ENCODE measurements around the gene C1orf116.
"Not testable (repeated sequence)": the region's sequence is repeated elsewhere in the genome, so short reads cannot be mapped to it uniquely, and the experiment has no call there.

Gene C1orf116

DNA sequence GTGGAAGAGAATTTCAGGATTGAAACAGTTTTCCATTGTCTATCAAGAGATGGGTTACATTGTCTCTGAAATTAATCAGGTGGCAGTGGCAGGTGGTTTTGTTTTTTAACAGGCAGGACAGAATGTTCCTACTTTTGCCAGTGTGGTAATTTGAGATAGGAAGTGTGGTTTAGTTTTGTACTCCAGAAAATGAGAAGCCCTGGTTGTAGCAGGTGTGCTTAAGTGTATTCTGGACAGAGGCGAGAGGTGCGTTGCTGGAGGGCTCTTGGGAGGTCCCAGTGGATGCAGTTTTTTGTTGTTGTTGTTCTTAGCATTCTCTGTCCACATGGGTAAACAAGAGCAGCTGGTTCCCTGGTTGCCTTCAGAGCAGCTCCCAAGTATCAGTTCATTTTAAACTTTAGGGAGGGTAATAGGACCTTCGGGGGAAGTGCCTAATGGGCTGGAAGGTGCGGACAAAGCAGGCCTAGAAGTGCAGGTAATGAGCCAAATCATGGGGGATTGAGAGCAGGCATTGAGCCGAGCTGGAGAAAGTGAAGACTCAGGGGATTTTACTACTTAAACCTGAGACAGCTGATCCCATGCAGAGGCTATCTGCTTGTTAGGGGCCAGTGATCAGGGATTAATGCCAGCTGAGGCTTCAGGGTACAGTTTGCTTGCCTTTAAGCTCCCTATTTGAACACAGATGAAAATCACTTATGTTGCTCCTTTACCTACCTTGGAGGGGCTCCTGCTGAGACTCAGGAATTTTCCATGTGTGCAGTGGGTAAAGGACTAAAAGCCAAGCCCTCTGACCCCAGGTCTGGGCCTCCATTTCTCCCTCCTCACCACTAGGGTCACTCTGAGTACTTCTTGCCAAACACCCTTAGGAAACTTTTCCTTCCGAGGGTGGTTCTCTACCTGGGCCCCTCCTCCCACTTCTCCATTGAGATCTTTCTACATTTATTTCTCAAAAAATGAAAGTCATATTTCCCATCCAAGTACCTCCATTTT, 26.6 kb upstream of the C1orf116 start:
- no peak for FAIRE-seq

DNA sequence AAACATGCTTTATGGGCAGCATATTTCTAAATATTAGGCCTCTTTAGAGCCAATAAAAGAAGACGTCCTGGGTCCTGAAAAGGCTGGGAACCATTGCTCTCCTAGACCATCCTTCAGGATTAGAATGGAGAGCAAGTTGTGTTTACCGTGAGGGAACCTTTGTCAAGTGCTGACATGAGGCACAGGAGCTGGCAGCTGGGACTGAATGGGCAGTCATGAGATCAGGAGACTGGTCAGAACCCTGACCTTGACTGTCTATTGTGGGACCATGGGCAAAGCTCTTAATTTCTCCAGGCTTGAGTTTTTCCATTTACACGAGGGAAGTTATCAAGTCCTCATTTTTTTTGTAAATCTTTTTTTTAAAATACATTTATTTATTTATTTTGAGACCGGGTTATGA, 25.7 kb upstream of the C1orf116 start:
- FAIRE-seq = no peak

DNA sequence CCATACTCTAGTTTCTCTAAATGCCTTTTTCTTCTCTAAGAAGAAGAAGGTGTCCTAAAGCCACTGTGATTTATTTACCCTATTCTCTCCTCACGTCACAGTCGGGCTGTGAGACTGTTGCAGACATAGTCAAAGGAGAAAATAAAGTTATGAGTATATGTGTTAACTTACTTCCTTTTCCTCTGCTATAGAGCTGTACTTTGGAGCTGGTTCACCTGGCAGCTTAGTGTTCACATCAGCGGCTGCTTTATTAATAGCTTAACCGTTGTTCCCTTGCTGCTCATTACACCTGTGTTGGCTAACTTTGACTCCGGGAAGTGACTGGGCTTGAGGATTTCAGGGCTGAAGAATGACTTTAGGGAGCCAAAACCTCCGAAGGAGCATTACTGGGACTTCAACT, 24.1 kb upstream of the C1orf116 start:
- no peak for FAIRE-seq

DNA sequence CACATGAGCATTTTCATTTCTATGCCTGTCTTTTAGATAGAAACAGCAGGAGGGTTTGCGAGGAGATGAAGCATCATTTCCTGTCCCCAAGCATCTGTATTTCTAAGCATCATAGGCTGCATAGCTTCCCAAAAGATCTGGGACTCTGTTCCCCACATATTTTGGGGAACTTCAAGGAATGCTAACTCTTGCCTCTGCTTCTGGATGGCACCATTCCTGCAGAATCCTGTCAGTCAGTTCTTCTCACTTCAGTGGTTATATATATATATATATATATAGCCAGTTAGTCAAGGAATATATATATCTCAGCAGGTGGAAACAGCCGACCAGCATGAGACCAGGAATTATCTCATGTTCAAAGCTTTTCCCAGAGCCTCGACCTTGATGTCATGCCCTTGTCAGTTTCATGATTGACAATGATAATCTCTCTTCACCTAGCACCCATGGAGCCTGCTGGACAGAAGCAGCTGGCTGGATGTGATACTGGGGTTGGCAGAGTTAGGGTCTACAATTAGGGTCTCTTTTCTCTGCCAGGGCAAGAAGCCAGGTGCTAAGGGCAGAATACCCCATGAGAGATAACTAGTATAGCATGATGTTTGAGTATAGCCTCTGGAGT, 22.9 kb upstream of the C1orf116 start:
- no peak for FAIRE-seq

DNA sequence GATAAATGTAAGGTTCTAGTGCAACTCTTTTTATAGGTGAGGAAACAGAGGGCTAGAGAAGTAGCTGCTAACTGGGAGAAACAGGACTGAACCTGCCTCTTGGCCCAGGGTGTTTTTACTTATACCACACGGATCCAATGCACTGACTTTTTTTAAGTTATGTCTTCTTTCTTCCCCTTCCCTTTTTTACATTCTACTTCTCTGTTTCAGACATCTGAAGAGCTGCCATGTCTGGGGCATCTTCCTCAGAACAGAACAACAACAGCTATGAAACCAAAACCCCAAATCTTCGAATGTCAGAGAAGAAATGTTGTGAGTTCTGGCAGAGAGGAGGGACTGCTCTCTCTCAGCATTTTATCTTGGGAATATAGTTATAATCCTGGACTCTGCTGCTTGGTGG, 21.9 kb upstream of the C1orf116 start:
- FAIRE-seq = no peak

DNA sequence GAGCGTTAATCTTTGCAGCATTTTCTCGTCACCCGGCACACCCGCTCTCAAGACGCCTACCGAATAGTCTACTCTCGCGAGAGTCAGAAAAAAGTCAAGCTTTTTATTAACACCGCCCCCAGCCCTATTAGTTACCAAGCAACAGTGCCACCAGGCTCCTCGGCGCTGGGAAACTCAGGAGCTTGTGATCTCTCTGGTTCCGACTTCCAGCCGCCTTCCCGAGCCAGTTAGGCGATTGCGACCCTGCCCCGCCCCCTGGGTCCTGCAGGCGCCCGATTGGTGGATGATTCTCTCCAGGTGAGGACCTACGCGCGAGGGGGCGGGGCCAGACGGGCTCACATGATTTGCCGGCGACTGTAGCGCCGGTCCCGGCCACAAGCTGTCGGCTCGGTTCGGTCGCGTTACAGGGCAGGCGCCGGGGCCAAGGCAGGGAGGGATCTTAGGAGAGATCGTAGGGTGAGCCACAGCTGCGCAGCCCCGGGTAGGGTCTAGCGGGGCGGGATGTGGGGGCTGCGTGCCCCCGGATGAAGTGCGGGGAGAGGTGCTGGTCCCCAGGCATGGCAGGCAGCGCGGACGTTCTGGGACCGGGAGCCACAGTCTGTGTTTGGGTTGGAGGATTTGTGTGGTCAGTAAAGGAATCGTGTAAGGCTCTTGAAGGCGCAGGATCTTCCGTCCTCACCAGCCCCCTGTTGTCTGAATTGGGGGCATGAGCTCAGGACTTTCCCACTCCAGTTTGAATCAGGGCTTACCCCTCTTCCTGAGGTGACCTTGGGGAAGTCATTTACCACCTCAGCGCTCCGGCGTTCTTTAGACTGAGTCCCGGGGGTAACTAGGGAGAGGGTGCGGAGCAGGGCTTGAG, 20.6 kb upstream of the C1orf116 start, which contains the start of gene PFKFB2:
PFKFB2 (plus strand) TSS at position 365 of the 859 bp plus-strand sequence. CDS start 1,443 bp downstream, outside the sequence.
- FAIRE-seq = no peak

DNA sequence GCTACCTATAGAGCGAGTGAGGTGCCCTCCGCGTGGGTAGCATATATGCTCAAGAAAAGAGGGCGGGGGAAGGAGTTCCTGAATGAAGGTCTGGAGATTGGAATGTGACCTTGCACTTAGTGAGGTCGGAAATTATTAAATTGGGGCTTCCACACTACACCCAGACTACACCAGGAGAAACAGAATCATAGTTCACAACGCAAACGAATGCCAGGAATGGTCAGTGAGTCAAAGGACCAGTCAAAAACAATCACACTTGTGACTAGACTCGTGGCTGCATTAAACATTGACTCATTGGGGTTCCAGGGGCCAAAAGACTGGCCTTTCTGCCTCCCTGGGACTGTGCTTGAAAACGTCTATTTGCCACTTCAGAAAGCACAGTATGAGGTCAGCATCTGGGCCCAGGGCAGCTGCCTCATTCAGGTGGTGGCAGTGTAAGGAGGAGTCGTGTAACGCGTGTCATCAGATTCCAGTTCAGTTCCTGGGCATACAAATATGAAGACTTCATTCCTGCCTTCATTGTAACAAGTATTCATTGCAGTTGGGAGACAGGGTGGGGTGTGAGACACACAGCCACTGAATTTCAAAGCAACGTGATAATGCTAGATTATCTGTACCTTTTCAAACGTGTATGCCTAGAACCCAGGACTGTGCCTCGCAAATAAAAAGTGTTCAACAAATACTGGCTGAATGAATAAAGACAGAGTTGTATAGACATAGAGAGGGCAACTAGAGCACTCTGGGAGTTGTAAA, 18.8 kb upstream of the C1orf116 start, which contains the start of gene YOD1:
YOD1 (minus strand) TSS at position 18 of the 753 bp plus-strand sequence. CDS start 178 bp downstream, outside the sequence.
- no peak for FAIRE-seq

DNA sequence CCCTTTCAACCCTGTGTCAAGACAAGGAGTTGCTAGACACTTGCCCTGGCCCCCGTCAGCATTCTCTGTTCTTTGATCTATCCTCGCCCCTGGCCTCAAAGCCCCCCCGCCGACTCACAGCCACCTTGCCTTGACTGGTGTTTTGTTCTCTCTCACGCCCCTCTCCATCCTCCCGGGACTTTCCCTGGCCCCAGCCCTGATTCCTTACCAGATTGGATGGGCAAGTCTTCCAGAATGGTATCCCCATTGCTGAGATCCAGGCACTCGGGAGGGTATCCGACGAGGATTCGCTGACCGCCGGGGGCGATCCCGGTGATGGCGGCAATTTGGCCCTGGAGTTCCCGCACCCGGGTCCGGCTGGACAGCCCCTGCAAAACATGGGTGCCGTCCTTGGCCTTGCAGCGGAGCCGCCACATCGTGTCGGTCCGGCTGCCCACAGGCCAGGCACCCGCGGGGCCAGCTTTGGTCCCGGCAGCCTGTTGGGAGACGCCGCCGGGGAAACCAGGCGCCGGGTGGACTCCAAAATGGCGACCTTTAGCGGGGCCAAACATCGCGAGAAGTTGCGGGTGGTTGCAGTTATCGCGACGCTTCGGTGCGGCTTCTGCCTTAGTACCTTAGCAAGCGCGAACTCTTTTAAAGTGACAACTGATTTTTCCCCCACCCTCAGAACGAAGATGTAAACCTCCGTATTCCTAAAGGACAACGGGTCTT, 18.1 kb upstream of the C1orf116 start:
- FAIRE-seq = no peak

DNA sequence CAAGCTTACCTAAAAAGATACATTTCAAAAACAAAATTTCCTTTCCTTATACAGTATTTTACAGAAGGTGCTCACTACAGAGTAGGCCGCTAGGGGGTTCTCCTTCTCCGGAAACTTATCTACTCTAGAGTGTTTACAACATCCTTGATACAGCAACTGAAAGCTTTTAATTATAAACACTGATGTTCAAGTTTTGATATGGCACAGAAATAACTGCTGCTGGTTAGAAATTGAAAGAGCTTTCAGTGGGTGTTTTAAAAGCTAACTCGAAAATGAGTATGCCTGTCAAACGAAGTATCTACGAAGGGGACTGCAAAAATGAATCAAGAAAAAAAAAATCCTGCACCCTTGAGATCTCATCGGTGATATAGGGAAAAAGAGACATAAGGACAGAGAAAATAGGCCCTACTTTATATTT, 17.4 kb upstream of the C1orf116 start:
- peak; percentile 90 for FAIRE-seq

DNA sequence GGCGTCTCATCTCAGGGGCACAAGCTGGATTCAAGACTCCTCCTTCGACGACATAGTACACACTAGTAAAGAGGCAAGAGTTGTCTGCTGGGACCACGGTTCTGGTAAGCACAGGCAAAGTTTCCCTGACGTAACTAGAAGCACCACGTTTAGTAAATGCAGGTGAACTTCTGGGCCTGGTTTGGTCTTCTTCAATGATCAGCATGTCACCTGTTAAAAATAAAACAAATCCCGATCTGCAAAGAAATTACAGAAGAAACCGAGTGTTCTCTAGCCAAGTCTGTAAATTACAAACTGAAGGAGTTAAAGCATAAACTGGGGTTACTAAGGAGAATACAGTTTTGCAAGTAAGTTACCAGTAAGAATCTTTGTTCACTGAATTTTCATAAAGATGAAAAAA, 17.0 kb upstream of the C1orf116 start:
- FAIRE-seq = no peak

DNA sequence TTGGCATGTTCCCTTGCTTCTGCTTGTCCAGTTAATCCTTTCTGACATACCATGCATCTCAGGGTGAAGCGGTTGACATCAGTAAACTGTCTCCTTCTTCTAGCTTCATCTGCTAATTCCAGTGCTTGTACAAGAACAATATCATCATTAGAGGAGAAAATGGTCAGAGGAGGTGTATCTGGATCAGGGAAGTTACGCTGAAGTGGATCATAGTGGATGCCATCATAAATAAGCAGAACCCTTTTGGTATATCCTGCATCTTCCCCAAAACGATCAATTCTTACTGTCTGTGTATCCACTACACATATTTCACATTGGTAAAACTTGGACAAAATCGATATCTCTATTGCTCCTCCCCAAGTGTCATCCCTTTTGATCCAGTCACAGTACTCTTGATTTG, 16.5 kb upstream of the C1orf116 start:
- no peak for FAIRE-seq

DNA sequence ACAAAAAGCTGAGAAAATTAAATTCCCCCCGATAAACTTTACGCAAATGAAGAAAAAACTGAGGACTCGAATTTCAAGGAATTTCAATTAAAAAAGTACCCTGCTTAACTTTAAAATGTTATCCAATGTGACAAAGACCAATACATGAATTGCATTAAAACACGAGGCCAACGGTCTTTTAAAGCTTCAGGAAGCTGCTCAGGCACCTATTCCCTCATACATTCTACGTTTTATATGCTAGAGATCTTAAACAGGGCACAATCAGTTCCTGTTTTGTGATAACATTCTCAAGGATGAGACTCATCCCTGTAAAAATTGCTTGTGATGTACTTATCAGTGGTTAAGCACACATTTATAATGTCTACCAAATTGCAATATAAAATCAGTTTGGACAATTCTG, 15.5 kb upstream of the C1orf116 start:
- no peak for FAIRE-seq

DNA sequence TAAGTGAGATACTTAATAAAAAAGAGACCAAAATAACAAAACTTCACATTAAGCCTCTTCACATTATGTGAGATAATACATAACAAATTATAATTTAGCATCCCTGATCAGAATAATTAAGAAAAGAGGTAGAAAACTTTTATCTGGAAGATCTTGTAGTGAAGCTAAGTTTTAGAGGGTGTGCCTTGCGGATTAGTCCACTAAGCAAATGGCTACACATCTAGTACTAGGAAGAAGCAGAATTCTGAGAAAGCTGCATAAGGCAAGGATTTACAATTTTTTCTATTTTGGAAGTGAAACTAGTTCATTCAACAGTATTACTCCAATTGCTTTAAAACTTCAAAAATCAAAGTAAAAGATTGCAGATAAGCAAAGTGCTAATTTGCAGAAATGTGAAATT, 14.9 kb upstream of the C1orf116 start:
- FAIRE-seq = no peak

DNA sequence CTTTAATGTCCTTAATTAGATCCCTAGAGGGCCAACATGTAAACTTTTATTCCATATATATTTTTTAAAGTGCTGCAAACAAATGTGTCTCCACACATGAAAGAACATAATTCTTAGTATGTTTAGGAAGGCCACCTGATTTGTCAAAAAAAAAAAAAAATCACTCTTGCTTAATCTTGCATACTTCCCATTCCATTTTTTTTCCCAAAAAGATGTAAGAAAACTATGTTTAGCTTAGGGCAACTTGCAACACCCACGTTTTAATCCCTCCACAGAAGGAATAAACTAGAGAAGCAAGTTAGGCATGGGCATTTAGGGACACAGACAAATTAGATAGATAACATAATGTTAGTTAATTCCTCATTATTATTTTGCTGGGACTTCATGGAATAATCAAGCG, 12.9 kb upstream of the C1orf116 start:
- no peak for FAIRE-seq

DNA sequence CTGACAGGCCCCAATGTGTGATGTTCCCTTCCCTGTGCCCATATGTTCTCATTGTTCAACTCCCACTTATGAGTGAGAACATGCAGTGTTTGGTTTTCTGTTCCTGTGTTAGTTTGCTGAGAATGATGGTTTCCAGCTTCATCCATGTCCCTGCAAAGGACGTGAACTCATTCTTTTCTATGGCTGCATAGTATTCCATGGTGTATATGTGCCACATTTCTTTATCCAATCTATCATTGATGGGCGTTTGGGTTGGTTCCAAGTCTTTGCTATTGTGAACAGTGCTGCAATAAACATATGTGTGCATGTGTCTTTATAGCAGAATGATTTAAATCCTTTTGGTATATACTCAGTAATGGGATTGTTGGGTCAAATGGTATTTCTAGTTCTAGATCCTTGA, 8.8 kb upstream of the C1orf116 start:
- FAIRE-seq = not testable (repeated sequence)

DNA sequence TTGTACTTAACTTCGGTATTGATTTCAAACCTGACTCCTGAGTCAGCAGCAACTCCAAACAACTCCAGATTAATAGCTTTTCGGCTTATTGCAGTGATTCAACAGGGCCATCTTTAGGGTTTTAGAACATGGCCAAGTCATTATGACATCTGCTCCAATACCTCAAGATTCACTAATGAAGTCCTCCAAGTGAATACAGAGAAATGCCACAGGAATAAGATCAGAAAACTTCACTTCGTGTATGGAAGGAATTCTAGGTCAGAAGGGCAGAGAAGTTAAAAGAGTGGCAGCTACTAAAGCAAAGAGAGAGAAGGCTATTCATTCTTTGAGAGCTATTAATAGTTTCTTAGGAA, 7.6 kb upstream of the C1orf116 start:
- no peak for FAIRE-seq

DNA sequence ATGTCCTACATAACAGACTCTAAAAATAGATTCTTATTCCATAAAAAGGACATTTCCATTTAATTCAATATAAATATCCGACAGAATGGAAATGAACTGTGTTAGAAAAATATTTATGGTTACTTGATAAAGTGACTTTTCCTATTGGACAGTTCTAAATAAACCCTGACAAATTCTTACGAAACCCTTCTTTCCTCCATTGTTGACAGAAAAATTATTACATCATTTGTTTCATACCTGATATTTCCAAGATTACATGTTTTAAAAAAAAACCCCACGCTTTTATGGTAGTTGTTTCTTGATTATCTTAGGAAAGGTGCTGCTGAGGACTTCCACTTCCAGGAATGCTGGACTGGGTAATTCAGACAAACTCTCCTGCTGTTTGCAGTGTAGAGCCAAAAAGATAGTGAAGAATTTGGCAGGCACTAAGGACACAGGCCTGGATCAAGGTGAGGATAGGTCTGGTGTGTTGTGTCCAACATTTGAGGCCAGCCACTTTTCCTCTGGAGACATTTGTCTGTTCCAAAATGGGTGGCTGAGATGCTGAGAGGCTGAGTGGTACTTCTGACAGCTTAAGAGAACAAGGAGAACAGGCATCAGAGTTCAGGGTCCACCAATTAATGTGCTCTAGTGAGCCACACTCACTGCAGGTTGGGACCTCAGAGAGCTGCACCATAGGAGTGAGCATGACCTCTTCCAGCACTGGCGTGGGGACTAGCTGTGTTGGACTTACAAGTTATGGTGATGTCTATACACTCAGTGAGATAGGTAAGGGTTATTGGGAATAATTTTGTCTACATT, 7.0 kb upstream of the C1orf116 start:
- FAIRE-seq = peak; percentile 53

DNA sequence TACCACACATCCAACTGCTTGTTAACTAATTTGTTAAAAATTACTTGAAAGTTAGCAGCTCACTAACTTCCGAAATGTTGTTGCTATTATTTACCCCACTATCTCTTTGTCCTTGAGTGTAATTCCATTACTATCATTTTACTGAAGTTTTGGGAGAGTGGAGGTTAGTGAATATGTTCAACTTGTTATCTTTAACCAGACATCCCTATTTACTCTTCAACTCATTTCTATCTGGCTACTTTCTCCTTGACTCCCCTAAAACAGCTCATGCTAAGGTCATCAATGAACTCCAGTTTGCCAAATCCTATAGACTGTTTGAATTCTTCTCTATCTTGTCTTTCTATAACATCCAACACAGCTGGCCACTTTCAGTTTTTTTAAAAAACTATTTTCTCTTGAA, 4.3 kb upstream of the C1orf116 start:
- FAIRE-seq = no peak

DNA sequence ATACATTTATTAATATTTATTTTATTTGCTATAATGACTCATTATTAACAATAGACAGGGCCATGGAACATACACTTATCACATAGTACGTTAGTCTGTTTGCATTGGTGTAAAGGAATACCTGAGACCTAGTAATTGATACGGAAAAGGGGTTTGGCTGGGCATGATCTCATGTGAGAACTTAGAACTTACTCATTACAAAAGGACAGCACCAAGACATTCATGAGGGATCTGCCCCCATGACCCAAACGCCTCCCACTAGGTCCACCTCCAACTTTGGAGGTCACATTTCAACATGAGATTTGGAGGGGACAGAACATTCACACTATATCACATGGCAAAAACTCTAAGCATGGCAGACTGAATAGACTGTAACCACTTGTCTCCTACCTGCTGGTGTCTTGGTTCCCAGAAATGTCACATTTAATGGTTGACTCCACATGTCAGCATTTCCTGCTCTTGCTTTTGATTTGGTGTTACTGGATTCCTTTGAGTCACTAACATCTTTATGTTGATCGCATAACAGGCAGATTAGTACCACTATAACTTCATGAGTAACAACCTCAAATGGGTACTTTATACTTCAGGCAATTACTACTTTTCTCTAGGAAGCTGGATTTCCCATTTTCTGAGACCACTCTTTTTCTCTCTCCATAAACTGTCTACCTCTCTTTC, 3.5 kb upstream of the C1orf116 start:
- no peak for FAIRE-seq

DNA sequence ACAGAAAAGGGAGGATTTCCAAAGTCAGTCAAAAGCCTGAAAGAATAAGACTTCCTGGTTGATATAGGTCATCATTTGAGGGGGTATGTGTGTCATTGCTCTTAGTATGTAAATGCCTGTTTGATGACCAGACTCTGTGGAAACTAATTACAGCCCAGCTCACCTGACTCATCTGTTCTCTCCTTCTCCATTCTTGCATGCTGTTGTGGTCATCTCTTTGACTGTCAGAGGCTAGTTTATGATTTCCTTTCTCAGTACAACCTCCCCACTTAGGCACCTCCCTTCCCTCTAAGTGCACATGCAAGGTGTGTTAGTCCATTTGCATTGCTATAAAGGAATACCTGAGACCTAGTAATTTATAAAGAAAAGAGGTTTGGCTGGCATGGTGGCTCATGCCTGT, 2.4 kb upstream of the C1orf116 start:
- no peak for FAIRE-seq

Measured in TTC549 (cell line).